ENCODE data around the gene BTN1A1.

BTN1A1 gene

DNA sequence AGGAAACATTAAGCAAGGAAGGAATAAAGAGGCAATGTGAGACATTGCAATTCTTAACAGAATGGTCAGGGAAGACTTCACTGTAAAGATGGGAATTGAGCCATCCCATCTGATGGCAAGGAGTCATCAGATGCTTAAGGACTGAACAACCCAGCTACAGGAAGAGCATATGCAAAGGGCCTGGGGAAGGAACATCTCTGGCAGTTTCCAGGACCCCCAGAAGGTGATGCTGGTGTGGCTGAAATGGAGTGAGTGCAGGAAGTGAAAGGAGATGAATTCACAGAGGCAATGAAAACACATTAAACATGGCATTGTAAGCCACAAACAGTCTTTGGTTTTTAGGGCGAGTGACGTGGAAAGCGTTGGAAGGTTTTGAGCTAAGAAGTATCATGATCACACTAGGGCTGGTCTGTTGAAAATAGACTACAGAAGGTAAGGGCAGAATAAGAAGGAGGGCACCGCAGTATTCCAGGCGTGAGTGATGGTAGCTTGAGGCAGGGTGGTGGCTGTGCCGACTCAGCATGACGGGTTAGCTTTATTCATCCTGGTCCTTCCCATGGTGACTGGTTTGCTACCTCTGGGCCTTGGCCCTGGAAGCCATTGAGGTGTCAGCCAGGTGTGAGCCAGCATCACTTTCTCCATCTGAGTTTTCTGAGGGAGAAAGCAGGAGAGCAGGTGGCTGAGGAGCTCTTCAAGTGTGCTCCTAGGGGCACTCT, 35.5 kb upstream of the BTN1A1 start:
- Histone ChIP-seq H3K9ac (ENCODE audit: low read length) (no peak overlapping the region), H3K36me3 (ENCODE audit: insufficient read depth, low read length) (peaks cover 80% of the 10 kb centered on the region), H3K4me1 (ENCODE audit: insufficient read depth, low read length) (peaks cover 25% of the 10 kb centered on the region), H3K9me3 (ENCODE audit: low read length) (no peaks in the 10 kb centered on the region), H3K27ac (ENCODE audit: low read depth, low read length) (no peak overlapping the region), H3K4me3 (ENCODE audit: low read depth in 1 of 2, low read length in 2 of 2) (no peak overlapping the region), H3K27me3 (ENCODE audit: control insufficient read depth in 1 of 2, insufficient read depth in 2 of 2, low read length in 2 of 2) (no peaks in the 10 kb centered on the region)

DNA sequence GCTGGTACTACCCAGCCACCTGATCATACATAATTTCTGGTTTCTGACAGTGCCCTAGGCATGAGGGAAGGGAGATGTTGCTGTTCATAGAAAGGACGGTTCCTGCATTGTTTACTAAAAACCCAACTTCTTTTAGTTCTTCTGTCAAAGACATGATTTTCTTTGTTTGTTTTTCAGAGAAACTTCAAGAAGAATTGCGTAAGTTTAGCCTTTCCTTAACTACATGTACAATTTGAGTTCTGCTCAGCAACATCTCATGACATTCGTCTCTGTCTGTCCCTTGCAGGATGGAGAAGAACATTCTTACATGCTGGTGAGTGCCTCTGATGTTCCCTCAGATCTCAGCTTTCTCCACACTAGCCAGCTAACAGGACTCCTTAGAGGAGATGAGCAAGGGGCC, 34.3 kb upstream of the BTN1A1 start:
- Histone ChIP-seq H3K36me3 (ENCODE audit: insufficient read depth, low read length) (peaks cover 70% of the 10 kb centered on the region), H3K27ac (ENCODE audit: low read depth, low read length) (no peak overlapping the region)

GRCh38 chr6:26468829-26469228, 31.3 kb upstream of the BTN1A1 start:
- H3K9ac ChIP-seq (ENCODE audit: low read length) = no peak overlapping the region
- no peaks in the 10 kb centered on the region for H3K4me1 ChIP-seq (ENCODE audit: insufficient read depth, low read length)
- no peaks in the 10 kb centered on the region for H3K9me3 ChIP-seq (ENCODE audit: low read length)
- H3K27me3 ChIP-seq (ENCODE audit: control insufficient read depth in 1 of 2, insufficient read depth in 2 of 2, low read length in 2 of 2) = no peaks in the 10 kb centered on the region
- H3K4me3 ChIP-seq (ENCODE audit: low read depth in 1 of 2, low read length in 2 of 2) = no peak overlapping the region
- H3K36me3 ChIP-seq (ENCODE audit: insufficient read depth, low read length) = peaks cover 54% of the 10 kb centered on the region
- no peak overlapping the region for H3K27ac ChIP-seq (ENCODE audit: low read depth, low read length)

More for the DNA sequence above, 34.3 kb upstream of the BTN1A1 start:
- H3K9ac ChIP-seq (ENCODE audit: low read length) = no peak overlapping the region
- no peaks in the 10 kb centered on the region for H3K9me3 ChIP-seq (ENCODE audit: low read length)
- peaks cover 13% of the 10 kb centered on the region for H3K4me1 ChIP-seq (ENCODE audit: insufficient read depth, low read length)
- H3K27me3 ChIP-seq (ENCODE audit: control insufficient read depth in 1 of 2, insufficient read depth in 2 of 2, low read length in 2 of 2) = no peaks in the 10 kb centered on the region
- no peak overlapping the region for H3K4me3 ChIP-seq (ENCODE audit: low read depth in 1 of 2, low read length in 2 of 2)

DNA sequence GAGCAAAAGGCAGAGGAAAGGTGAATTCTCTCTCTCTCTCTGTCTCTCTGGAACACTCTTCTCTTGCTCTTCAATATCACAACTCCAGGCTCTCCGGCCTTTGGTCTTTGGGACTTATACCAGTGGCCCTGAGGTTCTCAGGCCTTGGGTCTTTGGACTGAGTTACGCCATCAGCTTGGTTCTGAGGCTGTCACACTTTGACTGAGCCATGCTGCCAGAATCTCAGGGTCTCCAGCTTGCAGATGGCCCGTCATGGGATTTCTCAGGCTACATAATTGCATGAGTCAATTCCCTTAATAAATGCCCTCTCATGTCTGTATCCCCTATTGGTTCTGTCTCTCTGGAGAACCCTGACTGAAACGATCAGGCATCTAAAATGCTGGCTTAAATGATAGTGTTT, 29.5 kb upstream of the BTN1A1 start:
- H3K9me3 ChIP-seq (ENCODE audit: low read length) = no peaks in the 10 kb centered on the region
- no peak overlapping the region for H3K27ac ChIP-seq (ENCODE audit: low read depth, low read length)
- peaks cover 11% of the 10 kb centered on the region for H3K4me1 ChIP-seq (ENCODE audit: insufficient read depth, low read length)
- peaks cover 36% of the 10 kb centered on the region for H3K36me3 ChIP-seq (ENCODE audit: insufficient read depth, low read length)
- H3K4me3 ChIP-seq (ENCODE audit: low read depth in 1 of 2, low read length in 2 of 2) = no peak overlapping the region
- no peaks in the 10 kb centered on the region for H3K27me3 ChIP-seq (ENCODE audit: control insufficient read depth in 1 of 2, insufficient read depth in 2 of 2, low read length in 2 of 2)
- no peak overlapping the region for H3K9ac ChIP-seq (ENCODE audit: low read length)

GRCh38 chr6:26471970-26472369, 28.1 kb upstream of the BTN1A1 start:
- no peaks in the 10 kb centered on the region for H3K27me3 ChIP-seq (ENCODE audit: control insufficient read depth in 1 of 2, insufficient read depth in 2 of 2, low read length in 2 of 2)
- H3K4me1 ChIP-seq (ENCODE audit: insufficient read depth, low read length) = peaks cover 11% of the 10 kb centered on the region
- peaks cover 22% of the 10 kb centered on the region for H3K36me3 ChIP-seq (ENCODE audit: insufficient read depth, low read length)
- no peak overlapping the region for H3K9ac ChIP-seq (ENCODE audit: low read length)
- H3K4me3 ChIP-seq (ENCODE audit: low read depth in 1 of 2, low read length in 2 of 2) = no peak overlapping the region
- H3K27ac ChIP-seq (ENCODE audit: low read depth, low read length) = no peak overlapping the region
- no peaks in the 10 kb centered on the region for H3K9me3 ChIP-seq (ENCODE audit: low read length)

- Histone ChIP-seq H3K36me3 (ENCODE audit: insufficient read depth, low read length) (peaks cover 15% of the 10 kb centered on the region), H3K27me3 (ENCODE audit: control insufficient read depth in 1 of 2, insufficient read depth in 2 of 2, low read length in 2 of 2) (no peaks in the 10 kb centered on the region), H3K9me3 (ENCODE audit: low read length) (no peaks in the 10 kb centered on the region), H3K27ac (ENCODE audit: low read depth, low read length) (no peak overlapping the region), H3K4me1 (ENCODE audit: insufficient read depth, low read length) (peaks cover 11% of the 10 kb centered on the region), H3K4me3 (ENCODE audit: low read depth in 1 of 2, low read length in 2 of 2) (no peak overlapping the region), H3K9ac (ENCODE audit: low read length) (no peak overlapping the region)
Measured at GRCh38 chr6:26472549-26473290, 27.4 kb upstream of the BTN1A1 start.

DNA sequence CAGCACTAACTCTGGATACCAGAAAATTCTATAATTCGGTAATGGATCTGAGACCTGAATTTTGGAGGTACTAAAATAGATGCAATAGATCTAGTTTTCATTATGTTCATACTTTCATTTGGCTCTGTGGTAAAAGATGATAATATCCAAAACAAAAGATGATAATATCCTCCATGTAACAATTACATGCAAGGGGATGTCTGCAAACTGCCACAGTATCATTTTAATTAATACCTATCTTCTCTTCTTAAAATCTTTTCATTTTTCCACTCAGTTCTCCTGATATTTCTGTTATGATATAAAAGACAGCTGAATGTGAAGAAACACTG, 26.7 kb upstream of the BTN1A1 start:
- Histone ChIP-seq H3K4me3 (ENCODE audit: low read depth in 1 of 2, low read length in 2 of 2) (peak overlapping the region; percentile 35 to 57), H3K9ac (ENCODE audit: low read length) (peak overlapping the region; percentile 78), H3K9me3 (ENCODE audit: low read length) (no peaks in the 10 kb centered on the region), H3K27ac (ENCODE audit: low read depth, low read length) (peak overlapping the region; percentile 97), H3K27me3 (ENCODE audit: control insufficient read depth in 1 of 2, insufficient read depth in 2 of 2, low read length in 2 of 2) (no peaks in the 10 kb centered on the region), H3K36me3 (ENCODE audit: insufficient read depth, low read length) (peaks cover 8% of the 10 kb centered on the region), H3K4me1 (ENCODE audit: insufficient read depth, low read length) (peaks cover 11% of the 10 kb centered on the region)

DNA sequence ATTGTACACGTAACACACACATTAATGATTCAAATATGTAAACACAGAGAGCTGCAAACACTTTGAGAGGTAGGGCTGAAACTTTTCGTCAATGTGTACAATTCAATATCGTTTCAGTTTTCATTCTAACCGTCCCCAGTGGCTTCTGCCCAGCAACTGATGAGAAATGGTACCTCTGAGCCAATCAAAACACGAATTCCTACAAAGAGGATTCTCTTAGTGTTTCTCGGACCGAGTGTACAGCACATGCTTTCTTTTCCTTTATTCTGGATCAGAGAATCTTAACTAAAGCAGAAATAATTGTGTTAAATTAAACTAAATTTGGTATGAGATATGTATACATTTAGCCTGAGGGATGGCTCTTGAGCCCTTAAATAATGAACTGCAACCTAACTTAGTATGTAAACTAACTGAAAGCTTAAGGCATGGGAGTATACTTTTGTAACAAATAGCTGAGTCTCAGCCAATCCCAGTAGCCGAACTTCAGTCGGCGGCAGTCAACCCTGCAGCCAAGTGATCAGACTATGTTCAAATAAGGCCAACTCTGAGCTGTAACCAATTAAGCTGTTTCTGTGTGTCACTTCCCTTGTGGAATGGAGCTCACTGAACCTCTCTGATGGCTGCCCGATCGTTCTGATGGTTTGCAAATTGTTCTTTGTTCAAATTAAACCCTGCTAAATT, 26.2 kb upstream of the BTN1A1 start:
- peak overlapping the region; percentile 97 for H3K27ac ChIP-seq (ENCODE audit: low read depth, low read length)
- H3K4me3 ChIP-seq (ENCODE audit: low read depth in 1 of 2, low read length in 2 of 2) = peak overlapping the region; percentile 35 to 57
- H3K9me3 ChIP-seq (ENCODE audit: low read length) = no peaks in the 10 kb centered on the region
- no peaks in the 10 kb centered on the region for H3K27me3 ChIP-seq (ENCODE audit: control insufficient read depth in 1 of 2, insufficient read depth in 2 of 2, low read length in 2 of 2)
- H3K36me3 ChIP-seq (ENCODE audit: insufficient read depth, low read length) = peaks cover 3% of the 10 kb centered on the region
- peak overlapping the region; percentile 78 for H3K9ac ChIP-seq (ENCODE audit: low read length)
- peaks cover 11% of the 10 kb centered on the region for H3K4me1 ChIP-seq (ENCODE audit: insufficient read depth, low read length)

GRCh38 chr6:26474439-26474881, 25.6 kb upstream of the BTN1A1 start:
- Histone ChIP-seq H3K9me3 (ENCODE audit: low read length) (no peaks in the 10 kb centered on the region), H3K4me3 (ENCODE audit: low read depth in 1 of 2, low read length in 2 of 2) (peak overlapping the region; percentile 34 to 57), H3K9ac (ENCODE audit: low read length) (peak overlapping the region; percentile 78), H3K4me1 (ENCODE audit: insufficient read depth, low read length) (peaks cover 11% of the 10 kb centered on the region), H3K27ac (ENCODE audit: low read depth, low read length) (peak overlapping the region; percentile 97), H3K27me3 (ENCODE audit: control insufficient read depth in 1 of 2, insufficient read depth in 2 of 2, low read length in 2 of 2) (no peaks in the 10 kb centered on the region), H3K36me3 (ENCODE audit: insufficient read depth, low read length) (no peaks in the 10 kb centered on the region)

DNA sequence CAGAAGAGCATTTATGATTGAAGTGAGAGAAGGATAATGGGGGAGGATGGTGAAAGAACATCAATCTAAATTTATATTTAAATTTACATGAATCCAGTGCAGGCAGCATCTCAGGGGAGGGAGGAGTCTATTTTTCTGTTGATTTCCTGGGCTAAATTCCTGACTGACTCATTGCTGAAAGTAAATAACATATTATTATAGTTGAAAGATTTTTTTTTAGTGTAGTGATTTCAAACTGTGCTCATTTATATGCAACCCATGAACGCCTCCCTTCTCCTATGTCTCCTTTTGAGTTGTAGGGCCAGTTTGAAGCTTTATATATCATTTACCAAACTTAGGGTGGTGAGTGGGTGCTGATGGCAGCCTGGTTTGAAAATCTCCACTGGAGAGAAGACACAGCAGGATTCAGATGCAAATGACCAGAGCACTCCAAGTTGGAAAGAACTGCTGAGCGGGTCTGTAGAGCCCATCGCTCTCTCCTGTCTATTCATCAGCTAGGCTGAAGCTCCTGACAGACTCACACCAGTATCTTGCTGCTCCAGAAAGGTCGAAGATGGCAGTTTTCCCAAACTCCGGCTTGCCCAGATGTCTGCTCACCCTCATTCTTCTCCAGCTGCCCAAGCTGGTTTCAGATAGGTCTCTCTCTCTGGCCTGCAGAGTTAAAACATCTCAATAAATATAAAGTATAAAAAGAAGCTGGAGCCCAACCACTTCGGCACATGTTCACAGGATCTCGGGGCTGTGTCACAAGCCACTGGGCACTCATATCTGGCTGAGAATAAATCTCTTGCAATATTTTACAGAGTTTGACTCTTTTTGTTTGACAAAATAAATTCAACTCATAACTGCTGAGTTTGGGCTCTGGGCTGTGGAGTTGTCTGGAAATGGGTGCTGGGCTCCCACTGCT, 24.0 kb upstream of the BTN1A1 start:
- H3K27me3 ChIP-seq (ENCODE audit: control insufficient read depth in 1 of 2, insufficient read depth in 2 of 2, low read length in 2 of 2) = no peaks in the 10 kb centered on the region
- H3K36me3 ChIP-seq (ENCODE audit: insufficient read depth, low read length) = no peaks in the 10 kb centered on the region
- H3K4me3 ChIP-seq (ENCODE audit: low read depth in 1 of 2, low read length in 2 of 2) = no peak overlapping the region
- no peaks in the 10 kb centered on the region for H3K9me3 ChIP-seq (ENCODE audit: low read length)
- no peak overlapping the region for H3K9ac ChIP-seq (ENCODE audit: low read length)
- peak overlapping the region; percentile 21 for H3K27ac ChIP-seq (ENCODE audit: low read depth, low read length)
- H3K4me1 ChIP-seq (ENCODE audit: insufficient read depth, low read length) = peaks cover 11% of the 10 kb centered on the region

DNA sequence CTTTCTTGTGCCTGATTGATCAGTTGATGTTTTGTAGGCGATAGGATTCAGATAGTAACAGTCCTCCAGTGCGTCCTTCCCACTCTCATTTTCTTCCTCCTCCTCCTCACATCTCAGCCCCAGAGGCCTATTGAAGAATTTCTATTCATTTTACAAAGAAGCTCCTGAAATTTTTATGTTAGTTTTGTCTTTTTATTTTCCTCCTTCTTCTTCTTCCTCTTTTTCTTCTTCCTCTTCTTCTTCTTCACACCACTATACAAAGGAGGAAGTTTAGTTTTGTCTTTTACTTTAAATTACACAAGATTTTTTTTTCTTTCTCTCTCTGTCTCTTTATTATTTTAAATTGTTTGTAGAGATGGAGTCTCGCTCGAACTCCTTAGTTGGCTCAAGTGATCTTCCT, 23.2 kb upstream of the BTN1A1 start:
- Histone ChIP-seq H3K27me3 (ENCODE audit: control insufficient read depth in 1 of 2, insufficient read depth in 2 of 2, low read length in 2 of 2) (no peaks in the 10 kb centered on the region), H3K9me3 (ENCODE audit: low read length) (no peaks in the 10 kb centered on the region), H3K4me1 (ENCODE audit: insufficient read depth, low read length) (peaks cover 11% of the 10 kb centered on the region), H3K36me3 (ENCODE audit: insufficient read depth, low read length) (no peaks in the 10 kb centered on the region), H3K4me3 (ENCODE audit: low read depth in 1 of 2, low read length in 2 of 2) (no peak overlapping the region), H3K27ac (ENCODE audit: low read depth, low read length) (peak overlapping the region; percentile 25), H3K9ac (ENCODE audit: low read length) (no peak overlapping the region)

Measured in muscle layer of colon (tissue), 2 donors.